Measurements from ENCODE around the gene ATOH7.

Gene ATOH7

DNA sequence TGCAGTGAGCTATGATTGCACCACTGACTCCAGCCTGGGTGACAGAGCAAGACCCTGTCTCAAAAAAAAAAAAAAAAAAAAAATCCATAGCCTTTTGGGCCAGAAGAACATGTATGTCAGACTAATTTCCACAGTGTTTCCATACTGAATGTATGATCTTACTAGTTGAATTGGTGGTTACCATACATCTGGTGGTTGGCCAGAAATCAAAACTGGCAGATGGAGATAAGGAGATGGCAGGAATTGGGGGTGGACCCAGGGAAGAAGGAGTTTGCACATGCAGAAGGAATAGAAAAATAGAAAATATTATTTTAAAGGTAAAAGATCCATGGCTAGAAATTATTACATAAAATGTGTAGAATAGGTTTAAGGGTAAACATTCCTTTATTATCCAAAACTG lies 3.7 kb upstream of the ATOH7 start:
- Histone ChIP-seq H3K79me2 (ENCODE audit: control insufficient read depth, insufficient read depth, low read length, unreplicated experiment) (no peaks in the 10 kb centered on the region), H3K4me3 (ENCODE audit: low read depth, low read length) (no peak overlapping the region), H2AFZ (ENCODE audit: low read length, unreplicated experiment) (no peak overlapping the region), H3K27me3 (ENCODE audit: insufficient read depth, low read length) (peaks cover 14% of the 10 kb centered on the region), H3K36me3 (ENCODE audit: insufficient read depth, low read length) (no peaks in the 10 kb centered on the region), H3K4me1 (ENCODE audit: control insufficient read depth, insufficient read depth, low read length, unreplicated experiment) (peaks cover 6% of the 10 kb centered on the region), H3K27ac (ENCODE audit: low read depth, low read length) (no peak overlapping the region)

DNA sequence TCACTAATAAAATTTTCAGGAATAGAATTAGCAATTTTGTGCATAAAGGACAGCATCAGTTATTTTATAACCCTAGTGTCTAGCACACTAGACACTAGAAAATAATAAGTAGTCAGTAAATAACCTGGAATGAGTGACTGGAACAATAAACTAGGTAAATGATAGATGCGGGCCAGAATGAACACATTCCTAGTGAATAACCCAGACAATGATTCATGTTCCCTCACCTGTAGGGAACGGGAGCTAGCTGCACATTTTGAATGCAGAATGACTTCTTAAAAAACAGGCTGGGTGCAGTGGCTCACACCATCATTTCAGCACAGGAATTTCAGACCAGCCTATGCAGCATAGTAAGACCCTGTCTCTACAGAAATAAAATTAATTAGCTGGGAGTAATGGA lies 3.2 kb upstream of the ATOH7 start:
- no peaks in the 10 kb centered on the region for H3K79me2 ChIP-seq (ENCODE audit: control insufficient read depth, insufficient read depth, low read length, unreplicated experiment)
- H3K4me1 ChIP-seq (ENCODE audit: control insufficient read depth, insufficient read depth, low read length, unreplicated experiment) = peaks cover 7% of the 10 kb centered on the region
- peaks cover 14% of the 10 kb centered on the region for H3K27me3 ChIP-seq (ENCODE audit: insufficient read depth, low read length)
- no peaks in the 10 kb centered on the region for H3K36me3 ChIP-seq (ENCODE audit: insufficient read depth, low read length)
- no peak overlapping the region for H2AFZ ChIP-seq (ENCODE audit: low read length, unreplicated experiment)
- H3K27ac ChIP-seq (ENCODE audit: low read depth, low read length) = no peak overlapping the region
- no peak overlapping the region for H3K4me3 ChIP-seq (ENCODE audit: low read depth, low read length)

DNA sequence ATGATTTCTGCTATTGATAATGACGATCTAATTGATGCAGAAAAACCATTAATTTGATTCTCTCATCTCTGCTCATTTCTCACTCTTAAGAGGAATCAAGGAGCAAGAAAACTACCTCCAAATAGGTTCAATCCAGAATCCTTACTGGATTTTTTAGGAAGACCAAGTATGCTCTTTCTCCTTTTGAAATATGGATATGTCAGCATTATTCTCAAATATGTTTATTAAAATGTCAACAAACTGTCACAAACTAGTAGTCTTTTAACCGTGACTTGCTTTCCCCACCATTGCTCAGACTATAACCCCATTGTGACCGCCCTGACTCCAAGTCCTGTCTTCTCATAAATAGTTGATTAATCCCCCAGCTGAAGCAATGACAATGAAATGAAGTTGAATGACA lies 1.1 kb upstream of the ATOH7 start:
- H3K36me3 ChIP-seq (ENCODE audit: insufficient read depth, low read length) = no peaks in the 10 kb centered on the region
- H3K4me1 ChIP-seq (ENCODE audit: control insufficient read depth, insufficient read depth, low read length, unreplicated experiment) = peaks cover 7% of the 10 kb centered on the region

DNA sequence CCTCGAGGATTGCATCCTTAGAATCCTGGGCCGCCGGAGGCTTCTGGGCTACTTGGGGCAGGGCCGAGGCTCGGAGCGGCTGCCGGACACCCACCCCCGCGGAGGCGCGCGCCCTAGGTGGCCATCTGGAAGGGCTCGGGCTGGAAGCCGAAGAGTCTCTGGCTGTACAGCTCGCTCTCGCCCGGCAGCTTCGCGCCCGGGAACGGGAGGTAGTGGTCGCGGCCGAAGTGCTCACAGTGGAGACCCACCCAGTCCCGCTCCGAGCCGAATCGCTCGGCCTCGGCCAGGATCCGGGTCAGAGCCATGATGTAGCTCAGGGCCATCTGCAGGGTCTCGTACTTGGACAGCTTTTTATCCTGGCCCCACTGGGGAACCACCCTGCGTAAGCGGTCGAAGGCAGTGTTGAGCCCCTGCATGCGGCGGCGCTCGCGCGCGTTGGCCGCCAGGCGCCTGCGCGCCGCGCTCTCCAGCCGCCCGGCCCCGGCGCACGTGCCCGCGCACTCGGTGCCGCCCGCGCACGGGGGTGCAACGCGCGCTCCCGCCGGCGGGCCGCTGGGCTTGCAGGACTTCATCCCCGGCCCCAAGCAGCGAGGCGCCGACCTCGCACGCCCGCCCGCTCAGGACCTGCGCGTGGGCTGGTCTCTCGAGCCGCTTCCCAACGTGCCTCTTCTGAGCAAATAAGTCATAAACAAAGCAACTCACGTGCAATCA lies 652 bp downstream of the ATOH7 start:
- Histone ChIP-seq H3K27ac (ENCODE audit: low read depth, low read length) (peak overlapping the region; percentile 47; the same call in 1 of the 2 replicates), H3K79me2 (ENCODE audit: control insufficient read depth, insufficient read depth, low read length, unreplicated experiment) (no peaks in the 10 kb centered on the region), H3K4me1 (ENCODE audit: control insufficient read depth, insufficient read depth, low read length, unreplicated experiment) (peaks cover 7% of the 10 kb centered on the region), H3K27me3 (ENCODE audit: insufficient read depth, low read length) (peaks cover 14% of the 10 kb centered on the region), H3K36me3 (ENCODE audit: insufficient read depth, low read length) (no peaks in the 10 kb centered on the region), H2AFZ (ENCODE audit: low read length, unreplicated experiment) (peak overlapping the region; percentile 97), H3K4me3 (ENCODE audit: low read depth, low read length) (peak overlapping the region; percentile 92)

More for the DNA sequence above, 1.1 kb upstream of the ATOH7 start:
- Histone ChIP-seq H3K27me3 (ENCODE audit: insufficient read depth, low read length) (peaks cover 14% of the 10 kb centered on the region), H3K27ac (ENCODE audit: low read depth, low read length) (no peak overlapping the region), H3K79me2 (ENCODE audit: control insufficient read depth, insufficient read depth, low read length, unreplicated experiment) (no peaks in the 10 kb centered on the region), H2AFZ (ENCODE audit: low read length, unreplicated experiment) (no peak overlapping the region), H3K4me3 (ENCODE audit: low read depth, low read length) (no peak overlapping the region)

DNA sequence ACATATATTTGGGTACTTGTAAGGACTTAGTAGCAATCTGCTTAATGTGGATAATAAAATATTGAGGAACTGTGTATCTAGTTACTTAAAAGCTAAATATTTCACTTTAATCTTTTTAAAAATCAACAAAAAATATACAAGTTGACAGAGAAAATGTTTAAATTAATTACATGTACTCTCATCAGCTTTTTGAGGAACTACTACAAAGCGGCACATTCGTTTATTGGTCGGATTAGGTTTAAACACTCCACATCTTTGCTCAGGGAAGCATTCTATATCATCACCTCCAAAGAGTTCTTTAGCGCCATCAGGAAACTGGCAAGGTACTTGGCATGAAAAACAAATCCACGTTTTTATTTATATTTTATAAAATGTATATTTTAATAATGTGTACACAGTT lies 1.6 kb downstream of the ATOH7 start:
- Histone ChIP-seq H2AFZ (ENCODE audit: low read length, unreplicated experiment) (no peak overlapping the region), H3K79me2 (ENCODE audit: control insufficient read depth, insufficient read depth, low read length, unreplicated experiment) (no peaks in the 10 kb centered on the region), H3K27me3 (ENCODE audit: insufficient read depth, low read length) (peaks cover 14% of the 10 kb centered on the region), H3K4me3 (ENCODE audit: low read depth, low read length) (no peak overlapping the region), H3K4me1 (ENCODE audit: control insufficient read depth, insufficient read depth, low read length, unreplicated experiment) (peaks cover 7% of the 10 kb centered on the region), H3K36me3 (ENCODE audit: insufficient read depth, low read length) (no peaks in the 10 kb centered on the region), H3K27ac (ENCODE audit: low read depth, low read length) (no peak overlapping the region)

DNA sequence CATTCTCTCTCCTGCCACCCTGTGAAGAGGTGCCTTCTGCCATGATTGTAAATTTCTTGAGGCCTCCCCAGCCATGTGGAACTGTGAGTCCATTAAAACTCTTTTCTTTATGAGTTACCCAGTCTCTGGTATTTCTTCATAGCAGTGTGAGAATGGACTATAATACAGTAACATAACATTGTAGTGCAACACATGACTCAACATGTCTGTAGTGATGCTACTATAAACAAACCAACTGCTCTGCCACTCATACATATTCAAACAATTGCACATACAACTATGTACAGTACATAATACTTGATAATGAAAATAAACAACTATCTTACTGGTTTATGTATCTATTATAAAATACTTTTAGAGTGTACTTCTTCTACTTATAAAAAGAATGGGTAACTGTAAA lies 7.1 kb downstream of the ATOH7 start:
- no peaks in the 10 kb centered on the region for H3K36me3 ChIP-seq (ENCODE audit: insufficient read depth, low read length)
- H3K27ac ChIP-seq (ENCODE audit: low read depth, low read length) = no peak overlapping the region
- H3K27me3 ChIP-seq (ENCODE audit: insufficient read depth, low read length) = no peaks in the 10 kb centered on the region
- H3K4me3 ChIP-seq (ENCODE audit: low read depth, low read length) = no peak overlapping the region
- H3K4me1 ChIP-seq (ENCODE audit: control insufficient read depth, insufficient read depth, low read length, unreplicated experiment) = no peaks in the 10 kb centered on the region
- no peaks in the 10 kb centered on the region for H3K79me2 ChIP-seq (ENCODE audit: control insufficient read depth, insufficient read depth, low read length, unreplicated experiment)
- no peak overlapping the region for H2AFZ ChIP-seq (ENCODE audit: low read length, unreplicated experiment)

DNA sequence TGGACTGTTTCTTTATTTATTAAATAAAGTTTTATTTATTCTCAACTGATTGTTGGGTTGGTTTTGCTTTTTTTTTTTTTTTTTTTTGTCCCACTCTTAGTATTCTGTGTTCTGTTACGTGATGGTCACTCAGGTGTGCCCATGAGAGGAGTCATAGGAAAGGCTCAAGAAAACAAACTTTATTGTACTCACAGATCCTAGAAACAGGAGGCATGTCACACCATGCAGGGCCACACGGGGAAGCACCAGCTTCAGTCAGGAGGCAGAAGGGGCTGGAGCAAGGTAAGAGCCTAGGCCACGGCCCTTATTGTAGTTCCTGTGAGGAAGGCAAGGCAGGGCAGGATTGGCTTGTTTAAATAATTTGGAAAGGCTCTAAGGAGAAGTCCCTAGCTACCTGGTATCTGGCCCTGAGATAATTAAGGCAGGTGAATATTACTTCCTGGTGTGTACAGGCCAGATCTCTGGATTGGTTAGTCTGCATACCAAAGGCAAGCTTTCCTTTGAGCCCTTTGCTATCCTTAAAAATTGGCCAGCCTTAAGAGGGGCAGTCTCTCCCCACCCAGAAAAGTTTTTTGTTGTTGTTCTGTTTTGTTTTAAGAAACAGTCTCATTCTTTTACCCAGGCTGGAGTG lies 8.3 kb downstream of the ATOH7 start:
- Histone ChIP-seq H3K36me3 (ENCODE audit: insufficient read depth, low read length) (no peaks in the 10 kb centered on the region), H3K27ac (ENCODE audit: low read depth, low read length) (no peak overlapping the region), H3K27me3 (ENCODE audit: insufficient read depth, low read length) (no peaks in the 10 kb centered on the region), H3K4me1 (ENCODE audit: control insufficient read depth, insufficient read depth, low read length, unreplicated experiment) (no peaks in the 10 kb centered on the region), H3K79me2 (ENCODE audit: control insufficient read depth, insufficient read depth, low read length, unreplicated experiment) (no peaks in the 10 kb centered on the region), H2AFZ (ENCODE audit: low read length, unreplicated experiment) (no peak overlapping the region), H3K4me3 (ENCODE audit: low read depth, low read length) (no peak overlapping the region)

DNA sequence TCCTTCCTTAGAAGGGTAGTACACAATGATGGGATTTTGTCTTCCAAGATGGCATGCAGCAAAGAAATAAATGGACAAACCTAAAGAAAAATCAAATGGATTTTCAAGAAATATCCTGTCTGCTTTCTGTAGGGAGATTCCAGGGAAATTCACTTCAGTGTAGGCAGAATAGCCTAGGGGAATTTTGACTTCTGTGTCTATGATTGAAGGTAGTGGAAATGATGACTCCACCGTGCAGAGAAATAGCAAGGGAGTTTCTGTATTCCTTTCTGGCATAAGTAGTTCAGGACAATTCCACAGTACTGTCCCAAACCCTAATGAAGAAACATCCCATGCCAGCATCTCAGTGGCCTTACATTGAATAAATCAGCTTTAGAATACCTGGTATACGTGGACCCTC lies 9.5 kb downstream of the ATOH7 start:
- Histone ChIP-seq H3K79me2 (ENCODE audit: control insufficient read depth, insufficient read depth, low read length, unreplicated experiment) (no peaks in the 10 kb centered on the region), H3K27ac (ENCODE audit: low read depth, low read length) (no peak overlapping the region), H2AFZ (ENCODE audit: low read length, unreplicated experiment) (no peak overlapping the region), H3K4me3 (ENCODE audit: low read depth, low read length) (no peak overlapping the region), H3K27me3 (ENCODE audit: insufficient read depth, low read length) (no peaks in the 10 kb centered on the region), H3K36me3 (ENCODE audit: insufficient read depth, low read length) (no peaks in the 10 kb centered on the region), H3K4me1 (ENCODE audit: control insufficient read depth, insufficient read depth, low read length, unreplicated experiment) (no peaks in the 10 kb centered on the region)

DNA sequence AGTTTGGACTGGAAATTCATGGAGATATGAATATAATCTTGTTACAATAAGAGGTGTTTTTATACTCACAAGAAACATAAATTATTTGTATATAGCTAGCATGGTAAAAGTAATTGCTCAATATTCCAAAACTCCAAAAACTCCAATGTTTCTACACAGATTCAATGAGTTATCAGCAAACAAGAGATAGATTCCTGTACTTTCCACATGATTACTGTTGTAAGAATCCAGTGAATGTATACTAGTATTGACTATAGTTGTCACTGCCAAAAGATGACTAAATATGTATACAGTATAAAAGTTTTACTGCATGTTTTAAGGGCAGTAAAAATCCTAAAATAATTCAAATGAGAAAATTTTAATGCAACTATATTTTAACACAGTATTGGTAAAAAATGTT lies 10.7 kb downstream of the ATOH7 start:
- no peak overlapping the region for H2AFZ ChIP-seq (ENCODE audit: low read length, unreplicated experiment)
- H3K4me3 ChIP-seq (ENCODE audit: low read depth, low read length) = no peak overlapping the region
- H3K27ac ChIP-seq (ENCODE audit: low read depth, low read length) = no peak overlapping the region
- no peaks in the 10 kb centered on the region for H3K27me3 ChIP-seq (ENCODE audit: insufficient read depth, low read length)
- no peaks in the 10 kb centered on the region for H3K79me2 ChIP-seq (ENCODE audit: control insufficient read depth, insufficient read depth, low read length, unreplicated experiment)
- H3K36me3 ChIP-seq (ENCODE audit: insufficient read depth, low read length) = no peaks in the 10 kb centered on the region
- no peaks in the 10 kb centered on the region for H3K4me1 ChIP-seq (ENCODE audit: control insufficient read depth, insufficient read depth, low read length, unreplicated experiment)

DNA sequence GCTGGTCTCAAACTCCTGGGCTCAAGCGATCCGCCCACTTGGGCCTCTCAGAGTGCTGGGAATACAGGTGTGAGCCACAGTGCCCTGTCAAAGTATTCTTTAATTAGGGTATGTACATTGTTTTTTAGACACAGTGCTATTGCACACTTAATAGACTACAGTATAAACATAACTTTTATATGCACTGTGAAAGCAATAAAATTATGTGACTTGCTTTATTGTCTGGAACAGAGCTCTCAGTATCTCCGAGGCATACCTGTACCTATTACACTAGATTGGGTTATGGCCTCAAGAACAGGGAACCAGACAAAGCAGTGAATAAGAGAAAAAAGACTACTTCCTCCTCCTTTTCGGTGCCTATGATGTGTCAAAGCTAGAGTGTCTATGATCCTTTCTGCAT lies 13.1 kb downstream of the ATOH7 start:
- Histone ChIP-seq H3K27ac (ENCODE audit: low read depth, low read length) (no peak overlapping the region), H3K4me1 (ENCODE audit: control insufficient read depth, insufficient read depth, low read length, unreplicated experiment) (no peaks in the 10 kb centered on the region), H2AFZ (ENCODE audit: low read length, unreplicated experiment) (no peak overlapping the region), H3K4me3 (ENCODE audit: low read depth, low read length) (no peak overlapping the region), H3K79me2 (ENCODE audit: control insufficient read depth, insufficient read depth, low read length, unreplicated experiment) (no peaks in the 10 kb centered on the region), H3K27me3 (ENCODE audit: insufficient read depth, low read length) (no peaks in the 10 kb centered on the region), H3K36me3 (ENCODE audit: insufficient read depth, low read length) (no peaks in the 10 kb centered on the region)

DNA sequence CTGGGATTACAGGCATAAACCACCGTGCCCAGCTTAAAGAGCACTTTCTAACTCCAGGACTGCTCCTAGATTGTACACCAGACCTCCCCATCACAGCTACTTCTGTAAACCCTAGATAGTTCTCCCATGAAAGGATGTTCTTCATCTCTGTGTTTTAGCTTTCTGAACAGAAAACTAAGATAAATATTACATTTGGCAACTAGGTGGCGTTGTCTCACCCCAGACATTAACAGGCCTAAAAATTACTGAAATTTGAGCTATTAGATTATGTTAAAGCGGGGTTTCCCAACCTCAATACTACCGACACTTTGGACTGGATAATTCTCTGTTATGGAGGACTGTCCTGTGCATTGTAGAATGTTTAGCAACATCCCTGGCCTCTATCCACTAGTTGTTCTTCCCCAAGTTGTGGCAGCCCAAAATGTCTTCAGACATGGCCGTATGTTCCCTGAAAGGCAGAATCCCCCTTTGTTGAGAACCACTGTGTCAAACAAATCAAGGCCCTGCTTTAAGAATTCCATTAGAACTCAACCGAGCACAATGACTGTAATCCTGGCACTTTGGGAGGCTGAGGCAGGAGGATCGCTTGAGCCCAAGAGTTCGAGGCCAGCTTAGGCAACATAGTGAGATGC lies 19.1 kb downstream of the ATOH7 start:
- Histone ChIP-seq H3K79me2 (ENCODE audit: control insufficient read depth, insufficient read depth, low read length, unreplicated experiment) (no peaks in the 10 kb centered on the region), H3K36me3 (ENCODE audit: insufficient read depth, low read length) (no peaks in the 10 kb centered on the region), H3K4me1 (ENCODE audit: control insufficient read depth, insufficient read depth, low read length, unreplicated experiment) (no peaks in the 10 kb centered on the region), H3K27ac (ENCODE audit: low read depth, low read length) (no peak overlapping the region), H2AFZ (ENCODE audit: low read length, unreplicated experiment) (peak overlapping the region; percentile 16), H3K4me3 (ENCODE audit: low read depth, low read length) (no peak overlapping the region), H3K27me3 (ENCODE audit: insufficient read depth, low read length) (no peaks in the 10 kb centered on the region)

Data from ACC112 (cell line).